ENCODE data around the gene C2CD2. TPM values are rescaled to one million over a fixed set of nuclear protein-coding genes. Genes with fewer than 3 reads are reported as not detected.

Gene C2CD2
- total RNA-seq, 2 donors from 2014 or later: 27.3 to 30.5 TPM

- no peaks in the 10 kb centered on the region for H3K9me3 ChIP-seq
- intact Hi-C loops (cut with DNase I): no loop called here
- no peaks in the 10 kb centered on the region for H3K36me3 ChIP-seq
- no peak overlapping the region for H3K4me3 ChIP-seq
- no peaks in the 10 kb centered on the region for H3K27me3 ChIP-seq (replicated peaks; ENCODE audit: insufficient read depth)
- DNase-seq (ENCODE audit: low spot score): no peak
- TF ChIP-seq CTCF (IDR thresholded peaks at IDR 0.05): no peak
- TF ChIP-seq POLR2AphosphoS5 (IDR thresholded peaks at IDR 0.05): no peak
- TF ChIP-seq POLR2A (IDR thresholded peaks at IDR 0.05): no peak
- H3K4me1 ChIP-seq (replicated peaks): no peaks in the 10 kb centered on the region
- 89% methylated on average over 5 of the region's 5 CpGs for WGBS
- H3K27ac ChIP-seq: no peak overlapping the region
These were observed 70.2 kb downstream of the C2CD2 start for GRCh38 chr21:41883582-41883981.

- Histone ChIP-seq H3K4me3 (no peak overlapping the region), H3K9me3 (no peaks in the 10 kb centered on the region), H3K4me1 (replicated peaks) (no peaks in the 10 kb centered on the region), H3K27me3 (replicated peaks; ENCODE audit: insufficient read depth) (no peaks in the 10 kb centered on the region), H3K36me3 (no peaks in the 10 kb centered on the region), H3K27ac (no peak overlapping the region)
- TF ChIP-seq POLR2A (IDR thresholded peaks at IDR 0.05): no peak
- TF ChIP-seq POLR2AphosphoS5 (IDR thresholded peaks at IDR 0.05): no peak
- TF ChIP-seq CTCF (IDR thresholded peaks at IDR 0.05): no peak
- intact Hi-C loops (cut with DNase I): no loop called here
- no peak for DNase-seq (ENCODE audit: low spot score)
- 95% methylated on average over 6 of the region's 6 CpGs for WGBS
These were observed 72.8 kb downstream of the C2CD2 start for GRCh38 chr21:41881051-41881450.

DNA sequence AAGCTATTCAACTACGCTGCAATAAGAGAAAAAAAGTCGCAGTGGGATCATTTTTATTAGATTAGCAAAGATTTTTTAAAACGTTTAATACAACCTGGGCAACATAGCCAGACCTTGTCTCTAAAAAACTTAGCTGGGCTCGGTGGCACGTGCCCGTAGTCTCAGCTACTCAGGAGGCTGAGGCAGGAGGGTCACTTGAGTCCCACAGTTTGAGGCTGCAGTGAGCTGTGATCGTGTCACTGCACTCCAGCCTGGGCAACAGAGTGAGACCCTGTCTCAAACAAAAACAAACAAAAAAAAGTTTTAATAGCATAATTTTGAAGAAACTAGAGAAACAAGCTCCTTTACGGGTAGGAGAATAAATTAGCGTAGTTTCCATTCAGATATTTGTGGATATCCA is 73.7 kb downstream of the C2CD2 start:
- WGBS: 85% methylated on average over 9 of the region's 9 CpGs
- H3K4me1 ChIP-seq (replicated peaks): no peaks in the 10 kb centered on the region
- no peaks in the 10 kb centered on the region for H3K27me3 ChIP-seq (replicated peaks; ENCODE audit: insufficient read depth)
- H3K9me3 ChIP-seq: no peaks in the 10 kb centered on the region
- no peak overlapping the region for H3K27ac ChIP-seq
- intact Hi-C loops (cut with DNase I): no loop called here
- TF ChIP-seq POLR2A (IDR thresholded peaks at IDR 0.05) (no peak), POLR2AphosphoS5 (IDR thresholded peaks at IDR 0.05) (no peak), CTCF (IDR thresholded peaks at IDR 0.05) (no peak)
- no peaks in the 10 kb centered on the region for H3K36me3 ChIP-seq
- no peak for DNase-seq (ENCODE audit: low spot score)
- no peak overlapping the region for H3K4me3 ChIP-seq

DNA sequence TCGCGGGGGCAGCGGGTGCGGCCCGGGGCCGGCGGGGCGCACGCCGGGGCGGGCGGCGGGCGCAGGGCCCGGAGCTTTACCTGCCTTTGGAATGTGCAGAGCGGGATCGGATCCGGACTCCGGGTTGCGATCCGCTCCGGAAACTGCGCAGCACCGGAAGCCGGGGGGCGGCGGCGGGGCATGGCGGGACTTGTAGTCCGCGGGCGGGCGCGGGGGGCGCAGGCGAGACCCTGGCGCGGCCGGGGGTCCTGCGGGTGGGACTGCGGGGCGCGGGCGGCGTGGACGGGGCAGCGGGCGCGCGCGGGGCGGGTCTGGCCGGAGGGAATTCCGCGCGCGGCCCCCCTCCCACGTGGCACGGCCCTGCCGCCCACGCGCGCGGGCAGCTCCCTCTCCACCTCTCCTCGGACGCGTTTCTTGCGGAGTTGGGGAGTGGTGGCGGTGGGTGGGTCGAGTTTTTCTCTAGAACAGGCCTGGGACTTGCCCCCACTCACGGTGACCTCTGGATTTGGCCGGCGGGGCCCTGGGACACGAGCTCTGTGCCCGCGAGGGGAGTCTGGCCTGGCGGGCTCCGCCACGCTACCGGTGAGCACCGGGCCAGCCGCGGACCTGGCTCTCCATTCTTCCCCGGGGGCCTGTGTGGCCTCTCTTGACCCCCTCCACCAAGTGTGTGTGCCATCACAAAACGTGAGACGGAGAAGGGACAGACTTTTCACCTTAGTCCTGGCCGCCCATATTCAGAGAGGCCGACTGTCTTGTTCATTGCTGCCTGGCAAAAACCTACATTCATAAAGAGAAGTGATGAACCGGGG is 74.4 kb downstream of the C2CD2 start, which contains the start of gene PRDM15:
Gene PRDM15 (minus strand): TSS at position 155 of the 809 bp plus-strand sequence. CDS start 18,981 bp downstream, outside the sequence.
- WGBS: 2% methylated on average over 36 of the region's 89 CpGs
- Histone ChIP-seq H3K4me1 (replicated peaks) (no peaks in the 10 kb centered on the region), H3K4me3 (peak within 1 kb of the TSS; percentile 66), H3K36me3 (no peaks in the 10 kb centered on the region), H3K27me3 (replicated peaks; ENCODE audit: insufficient read depth) (no peaks in the 10 kb centered on the region), H3K27ac (peak within 1 kb of the TSS; percentile 71 to 85), H3K9me3 (no peaks in the 10 kb centered on the region)
- DNase-seq (ENCODE audit: low spot score): peak; percentile 69
- intact Hi-C loops (cut with DNase I): loop anchor here (5.0 kb wide), 1 partner anchor 78 kb away; no protein-coding TSS in a partner anchor
- TF ChIP-seq CTCF (IDR thresholded peaks at IDR 0.05) (no peak), POLR2A (IDR thresholded peaks at IDR 0.05) (peak; percentile 7), POLR2AphosphoS5 (IDR thresholded peaks at IDR 0.05) (no peak)

DNA sequence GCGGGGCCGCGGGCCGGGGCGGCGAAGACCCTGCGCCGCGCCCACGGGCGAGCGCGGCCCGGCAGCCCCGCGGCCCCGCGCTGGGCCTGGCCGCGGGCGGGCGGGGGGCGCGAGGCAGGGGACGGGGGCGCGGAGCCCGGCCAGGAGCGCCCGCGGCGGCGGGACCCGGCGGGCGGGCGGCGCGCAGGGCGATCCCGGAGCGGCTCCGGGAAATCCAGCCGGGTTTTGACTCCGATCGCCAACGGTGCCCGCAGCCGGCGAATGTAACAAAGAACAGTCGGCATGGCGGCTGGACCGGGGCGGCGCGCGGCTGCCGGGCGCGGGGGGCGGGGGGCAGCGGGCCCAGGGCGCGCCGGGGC is 75.0 kb downstream of the C2CD2 start:
- H3K9me3 ChIP-seq: no peaks in the 10 kb centered on the region
- peak overlapping the region; percentile 66 for H3K4me3 ChIP-seq
- H3K36me3 ChIP-seq: no peaks in the 10 kb centered on the region
- intact Hi-C loops (cut with DNase I): loop anchor here (5.0 kb wide), 1 partner anchor 78 kb away; no protein-coding TSS in a partner anchor
- no peaks in the 10 kb centered on the region for H3K4me1 ChIP-seq (replicated peaks)
- TF ChIP-seq POLR2A (IDR thresholded peaks at IDR 0.05) (no peak), POLR2AphosphoS5 (IDR thresholded peaks at IDR 0.05) (peak; percentile 2), CTCF (IDR thresholded peaks at IDR 0.05) (no peak)
- WGBS: 1% methylated on average over 50 of the region's 65 CpGs
- H3K27me3 ChIP-seq (replicated peaks; ENCODE audit: insufficient read depth): no peaks in the 10 kb centered on the region
- peak overlapping the region; percentile 64 to 85 for H3K27ac ChIP-seq
- DNase-seq (ENCODE audit: low spot score): peak; percentile 74

All from prostate gland (tissue), 2 donors.